HL-60 (cell line): ENCODE data around the gene INTS3.

ENCODE experiments used
- DNase-seq, 2 experiments: peaks; one replicate each; pipeline ENCODE4 v3.0.0-alpha.2; 2010 to 2020; ENCODE audit warnings: low read depth in 1 of 2, low spot score in 1 of 2
- H3K27ac ChIP-seq: fragments of 250-450 bp; sonication (Bioruptor Pico); replicated peaks from 2 replicates; pipeline ENCODE4 v1.5.1; 2020; ENCODE audit warnings: mild to moderate bottlenecking, moderate library complexity
- H3K27me3 ChIP-seq: fragments of 250-450 bp; sonication (Bioruptor Pico); 2 replicates; pipeline ENCODE4 v1.5.1; 2021; ENCODE audit warnings: mild to moderate bottlenecking, moderate library complexity; ENCODE audit not compliant: insufficient read depth, poor library complexity, severe bottlenecking
- H3K4me3 ChIP-seq: replicated peaks from 2 replicates; pipeline ENCODE4 v1.5.1; 2011; ENCODE audit warnings: mild to moderate bottlenecking, control low read depth, low read length; ENCODE audit not compliant: insufficient read depth
- GABPA ChIP-seq: IDR thresholded peaks from 2 replicates; pipeline ENCODE4 v1.6.1; 2012; ENCODE audit warnings: low read depth
- POLR2AphosphoS5 ChIP-seq: IDR thresholded peaks from 2 replicates; pipeline ENCODE4 v1.6.1; 2012; ENCODE audit warnings: low read depth
- REST ChIP-seq: IDR thresholded peaks from 2 replicates; pipeline ENCODE4 v1.6.1; 2012; ENCODE audit warnings: low read depth; ENCODE audit not compliant: insufficient replicate concordance
- SPI1 ChIP-seq: IDR thresholded peaks from 2 replicates; pipeline ENCODE4 v1.6.1; 2012; ENCODE audit warnings: low read depth, mild to moderate bottlenecking, borderline replicate concordance
- TF ChIP-seq, protein P1 (sequence below): IDR thresholded peaks from one replicate; pipeline ENCODE4 v1.5.1; 2011; ENCODE audit warnings: low read length, control low read depth, inconsistent platforms; ENCODE audit not compliant: insufficient read depth

The INTS3 gene

DNA sequence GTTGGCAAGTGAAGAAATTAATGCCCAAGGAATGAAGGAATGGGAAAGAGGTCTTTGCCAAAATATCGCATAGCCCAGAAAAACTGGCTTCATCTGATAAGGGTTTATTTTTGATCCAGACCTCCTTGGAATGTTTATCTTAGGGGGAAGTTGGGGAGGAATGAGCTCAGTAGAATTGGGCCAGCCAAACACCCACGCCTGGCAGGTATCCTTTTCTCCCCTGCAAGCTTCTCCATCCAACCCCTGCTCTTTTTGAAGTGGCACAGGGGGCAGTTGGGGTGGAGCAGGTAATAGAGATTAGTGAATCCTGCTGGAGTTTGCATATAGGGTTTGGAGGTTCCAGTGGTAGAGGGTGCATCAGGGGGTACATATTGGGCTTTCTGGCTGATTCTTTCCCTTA, 21.1 kb downstream of the INTS3 start:
- H3K27ac ChIP-seq, result no peak overlapping the region
- DNase-seq, result no peak
- TF ChIP-seq GABPA, result no peak
- no peak for TF ChIP-seq SPI1
- TF ChIP-seq REST, result no peak
- TF ChIP-seq, protein P1, sequence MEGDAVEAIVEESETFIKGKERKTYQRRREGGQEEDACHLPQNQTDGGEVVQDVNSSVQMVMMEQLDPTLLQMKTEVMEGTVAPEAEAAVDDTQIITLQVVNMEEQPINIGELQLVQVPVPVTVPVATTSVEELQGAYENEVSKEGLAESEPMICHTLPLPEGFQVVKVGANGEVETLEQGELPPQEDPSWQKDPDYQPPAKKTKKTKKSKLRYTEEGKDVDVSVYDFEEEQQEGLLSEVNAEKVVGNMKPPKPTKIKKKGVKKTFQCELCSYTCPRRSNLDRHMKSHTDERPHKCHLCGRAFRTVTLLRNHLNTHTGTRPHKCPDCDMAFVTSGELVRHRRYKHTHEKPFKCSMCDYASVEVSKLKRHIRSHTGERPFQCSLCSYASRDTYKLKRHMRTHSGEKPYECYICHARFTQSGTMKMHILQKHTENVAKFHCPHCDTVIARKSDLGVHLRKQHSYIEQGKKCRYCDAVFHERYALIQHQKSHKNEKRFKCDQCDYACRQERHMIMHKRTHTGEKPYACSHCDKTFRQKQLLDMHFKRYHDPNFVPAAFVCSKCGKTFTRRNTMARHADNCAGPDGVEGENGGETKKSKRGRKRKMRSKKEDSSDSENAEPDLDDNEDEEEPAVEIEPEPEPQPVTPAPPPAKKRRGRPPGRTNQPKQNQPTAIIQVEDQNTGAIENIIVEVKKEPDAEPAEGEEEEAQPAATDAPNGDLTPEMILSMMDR, result no peak
- no peak for TF ChIP-seq POLR2AphosphoS5
- H3K4me3 ChIP-seq, result no peak overlapping the region
- no peaks in the 10 kb centered on the region for H3K27me3 ChIP-seq

- H3K4me3 ChIP-seq, result no peak overlapping the region
- DNase-seq, result peak; percentile 60 to 88
- H3K27me3 ChIP-seq, result no peaks in the 10 kb centered on the region
- TF ChIP-seq REST, result no peak
- no peak for TF ChIP-seq GABPA
- peak; percentile 74; the same call in 1 of the 2 replicates for TF ChIP-seq SPI1
- TF ChIP-seq, protein P1, result peak; percentile 98
- TF ChIP-seq POLR2AphosphoS5, result no peak
- peak overlapping the region; percentile 24 for H3K27ac ChIP-seq
Measured at GRCh38 chr1:153749408-153750005, 21.7 kb downstream of the INTS3 start.

GRCh38 chr1:153750026-153750995, 22.5 kb downstream of the INTS3 start:
- Histone ChIP-seq H3K4me3 (no peak overlapping the region), H3K27ac (peak overlapping the region; percentile 24), H3K27me3 (no peaks in the 10 kb centered on the region)
- TF ChIP-seq, protein P1, result no peak
- TF ChIP-seq REST, result no peak
- no peak for TF ChIP-seq POLR2AphosphoS5
- TF ChIP-seq GABPA, result no peak
- TF ChIP-seq SPI1, result no peak
- DNase-seq, result no peak
